VCaP (cell line): ENCODE measurements around the gene ENO2.

Experiments
- H3K27ac ChIP-seq: fragments of 450-650 bp; 2 replicates; pipeline ENCODE4 v1.5.1; 2017
- CTCF ChIP-seq: fragments of 450-650 bp; conservative IDR thresholded peaks from 2 replicates; pipeline ENCODE4 v1.5.1; 2017; ENCODE audit warnings: mild to moderate bottlenecking, moderate library complexity

Gene ENO2

GRCh38 chr12:6957741-6958608 lies 43.6 kb downstream of the ENO2 start:
- H3K27ac ChIP-seq, result no peak overlapping the region
- TF ChIP-seq CTCF, result no peak

- no peak overlapping the region for H3K27ac ChIP-seq
- no peak for TF ChIP-seq CTCF
Measured at GRCh38 chr12:6958609-6959057, 44.3 kb downstream of the ENO2 start.

GRCh38 chr12:6959058-6959804 lies 44.9 kb downstream of the ENO2 start:
- TF ChIP-seq CTCF, result no peak
- no peak overlapping the region for H3K27ac ChIP-seq

GRCh38 chr12:6959805-6960592 lies 45.6 kb downstream of the ENO2 start:
- TF ChIP-seq CTCF, result no peak
- H3K27ac ChIP-seq, result no peak overlapping the region

GRCh38 chr12:6960593-6961277 lies 46.4 kb downstream of the ENO2 start:
- no peak overlapping the region for H3K27ac ChIP-seq
- 0 out of 2 replicates have a peak, but pooled peaks have one; percentile 7 for TF ChIP-seq CTCF

- no peak overlapping the region for H3K27ac ChIP-seq
- no peak for TF ChIP-seq CTCF
Measured at GRCh38 chr12:6961278-6961694, 46.9 kb downstream of the ENO2 start.
